ENCODE data around the gene BUB3.
A peak's percentile ranks its signal among the peaks of the same experiment; 100 is the strongest.
"Not testable (repeated sequence)": the region's sequence is repeated elsewhere in the genome, so short reads cannot be mapped to it uniquely, and the experiment has no call there.

The BUB3 gene

DNA sequence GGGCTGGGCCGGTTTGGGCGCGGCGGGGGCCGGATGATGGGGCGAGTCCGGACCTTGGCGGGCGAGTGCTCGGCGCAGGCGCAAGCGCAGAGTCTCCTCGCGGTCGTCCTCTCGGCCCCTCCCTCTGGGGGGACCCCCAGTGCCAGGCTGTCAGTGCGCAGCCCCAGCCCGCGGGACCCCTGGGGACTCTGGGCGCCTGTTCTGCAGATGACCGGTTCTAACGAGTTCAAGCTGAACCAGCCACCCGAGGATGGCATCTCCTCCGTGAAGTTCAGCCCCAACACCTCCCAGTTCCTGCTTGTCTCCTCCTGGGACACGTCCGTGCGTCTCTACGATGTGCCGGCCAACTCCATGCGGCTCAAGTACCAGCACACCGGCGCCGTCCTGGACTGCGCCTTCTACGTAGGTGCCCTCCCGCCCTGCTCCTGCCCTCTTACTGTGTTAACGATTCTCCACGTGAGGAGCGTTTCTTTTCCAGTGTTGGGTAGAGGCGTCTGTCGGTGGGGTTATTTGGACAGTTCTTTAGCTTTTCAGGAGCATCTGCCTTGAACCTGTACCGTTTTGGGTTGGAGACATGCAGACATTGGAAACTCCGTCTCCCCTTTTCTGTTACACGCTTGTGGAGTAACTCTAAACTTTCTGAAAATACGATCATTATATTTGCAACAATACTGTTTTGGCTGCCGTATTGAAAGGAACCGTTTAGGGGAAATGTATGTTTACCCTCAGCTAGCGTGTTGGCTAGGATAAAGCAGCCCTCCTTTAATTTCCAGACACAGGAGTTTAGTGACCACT lies 706 bp downstream of the BUB3 start:
- DNase-seq (ENCODE audit: low spot score in 2 of 2) = peak in 1 of 2 donors; percentile 52
- H3K27ac Mint-ChIP-seq = peak overlapping the region; percentile 96
- ATAC-seq (ENCODE audit: low read depth) = peak; percentile 29
- peaks cover 5% of the 10 kb centered on the region for H3K27me3 Mint-ChIP-seq
- H3K36me3 Mint-ChIP-seq = peaks cover 21% of the 10 kb centered on the region
- peak overlapping the region; percentile 100 for H3K4me3 Mint-ChIP-seq
- H3K9me3 Mint-ChIP-seq = no peaks in the 10 kb centered on the region
- H3K4me1 Mint-ChIP-seq = peaks cover 33% of the 10 kb centered on the region

DNA sequence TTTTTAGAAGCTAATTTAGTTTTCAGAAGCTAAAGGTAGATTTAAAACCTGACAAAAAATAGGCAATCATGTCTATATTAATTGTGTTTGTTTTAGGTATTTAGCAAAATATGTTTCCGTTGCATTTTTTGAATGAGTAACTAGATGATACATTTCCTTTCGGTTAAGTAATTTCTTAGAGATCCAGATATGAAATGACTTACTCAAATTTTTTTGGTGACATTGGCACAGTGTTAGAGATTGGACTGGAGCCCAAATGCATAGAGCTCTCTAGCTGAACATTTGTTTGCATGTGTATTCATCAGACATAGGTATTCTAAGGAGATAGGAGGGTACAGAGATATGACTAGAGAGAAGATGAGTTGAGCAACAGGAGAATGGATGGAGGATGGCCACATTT lies 1.9 kb downstream of the BUB3 start:
- ATAC-seq (ENCODE audit: low read depth) (no peak), DNase-seq (ENCODE audit: low spot score in 2 of 2) (no peak)
- H3K4me3 Mint-ChIP-seq = no peak overlapping the region
- H3K27ac Mint-ChIP-seq = no peak overlapping the region
- peaks cover 35% of the 10 kb centered on the region for H3K4me1 Mint-ChIP-seq
- no peaks in the 10 kb centered on the region for H3K9me3 Mint-ChIP-seq
- H3K36me3 Mint-ChIP-seq = peaks cover 21% of the 10 kb centered on the region
- peaks cover 2% of the 10 kb centered on the region for H3K27me3 Mint-ChIP-seq

DNA sequence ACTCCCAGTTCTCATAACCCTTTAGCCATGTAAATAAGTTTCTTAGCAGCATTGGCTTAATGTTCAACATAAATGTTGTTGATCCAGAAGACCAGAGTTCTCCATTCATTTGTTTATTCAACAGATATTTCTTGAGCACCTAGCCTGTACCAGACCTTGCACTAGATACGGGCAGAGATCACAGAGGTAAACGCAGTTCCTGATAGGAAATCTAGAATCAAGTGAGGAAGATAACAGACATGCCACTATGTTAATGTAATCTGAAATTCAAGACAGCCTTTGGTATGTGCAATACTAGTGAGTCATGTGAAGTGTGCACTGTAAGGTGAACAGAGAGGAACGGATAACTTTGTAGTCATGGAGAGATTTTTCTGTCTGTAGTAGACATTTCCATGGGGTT lies 3.0 kb downstream of the BUB3 start:
- Mint-ChIP-seq H3K36me3 (peaks cover 24% of the 10 kb centered on the region), H3K9me3 (no peaks in the 10 kb centered on the region), H3K4me3 (no peak overlapping the region), H3K4me1 (peaks cover 35% of the 10 kb centered on the region), H3K27ac (no peak overlapping the region), H3K27me3 (peaks cover 2% of the 10 kb centered on the region)
- ATAC-seq (ENCODE audit: low read depth) (no peak), DNase-seq (ENCODE audit: low spot score in 2 of 2) (no peak)

DNA sequence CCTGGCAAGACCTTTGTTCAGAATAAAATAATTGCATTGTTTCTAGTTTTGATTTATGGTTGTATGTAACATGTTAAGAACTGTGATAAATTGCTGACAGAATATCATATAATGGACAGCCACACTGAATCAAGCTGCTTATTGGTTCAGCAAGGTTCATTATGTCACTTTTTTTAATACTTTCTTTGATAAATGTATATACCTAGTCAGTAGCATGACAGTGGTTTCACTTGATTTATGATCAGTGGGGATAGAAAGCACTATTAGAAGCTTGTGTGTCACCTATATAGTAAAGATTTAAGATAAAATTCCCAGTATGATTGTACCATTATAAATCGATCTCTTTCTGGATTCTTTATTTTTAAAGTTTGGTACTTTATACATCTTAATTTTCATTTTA lies 4.5 kb downstream of the BUB3 start:
- Mint-ChIP-seq H3K4me1 (peaks cover 31% of the 10 kb centered on the region), H3K4me3 (no peak overlapping the region), H3K36me3 (peaks cover 31% of the 10 kb centered on the region), H3K9me3 (no peaks in the 10 kb centered on the region), H3K27me3 (no peaks in the 10 kb centered on the region), H3K27ac (no peak overlapping the region)
- ATAC-seq (ENCODE audit: low read depth) (no peak), DNase-seq (ENCODE audit: low spot score in 2 of 2) (no peak)

DNA sequence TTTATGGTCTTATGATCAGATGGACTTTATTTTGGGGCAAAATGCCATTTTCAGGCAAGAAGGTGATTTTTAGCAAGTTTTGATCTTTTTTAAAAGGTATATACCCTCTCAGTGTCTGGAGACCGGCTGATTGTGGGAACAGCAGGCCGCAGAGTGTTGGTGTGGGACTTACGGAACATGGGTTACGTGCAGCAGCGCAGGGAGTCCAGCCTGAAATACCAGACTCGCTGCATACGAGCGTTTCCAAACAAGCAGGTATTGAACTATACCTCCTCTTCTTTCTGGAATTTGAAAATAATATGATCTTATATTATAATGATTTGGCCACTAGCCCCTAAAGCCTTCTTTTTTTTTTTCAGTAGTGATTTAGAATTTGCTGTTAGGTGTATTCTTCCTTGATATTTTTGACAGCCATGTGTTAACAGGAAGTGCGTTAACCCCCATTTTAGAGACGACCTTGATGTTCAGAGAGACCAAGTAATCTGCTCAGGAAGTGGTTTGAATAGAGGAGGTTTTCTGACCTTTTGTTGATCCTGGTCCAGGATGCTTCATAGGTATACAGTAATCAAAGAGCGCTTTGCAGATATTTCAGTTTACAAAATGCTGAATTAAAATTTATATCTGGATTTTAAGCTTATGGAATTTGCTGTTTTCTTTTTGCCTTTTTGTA lies 6.2 kb downstream of the BUB3 start:
- DNase-seq (ENCODE audit: low spot score in 2 of 2) (no peak), ATAC-seq (ENCODE audit: low read depth) (no peak)
- H3K27me3 Mint-ChIP-seq = no peaks in the 10 kb centered on the region
- H3K9me3 Mint-ChIP-seq = no peaks in the 10 kb centered on the region
- peaks cover 33% of the 10 kb centered on the region for H3K36me3 Mint-ChIP-seq
- no peak overlapping the region for H3K4me3 Mint-ChIP-seq
- peaks cover 26% of the 10 kb centered on the region for H3K4me1 Mint-ChIP-seq
- H3K27ac Mint-ChIP-seq = peak overlapping the region; percentile 20

DNA sequence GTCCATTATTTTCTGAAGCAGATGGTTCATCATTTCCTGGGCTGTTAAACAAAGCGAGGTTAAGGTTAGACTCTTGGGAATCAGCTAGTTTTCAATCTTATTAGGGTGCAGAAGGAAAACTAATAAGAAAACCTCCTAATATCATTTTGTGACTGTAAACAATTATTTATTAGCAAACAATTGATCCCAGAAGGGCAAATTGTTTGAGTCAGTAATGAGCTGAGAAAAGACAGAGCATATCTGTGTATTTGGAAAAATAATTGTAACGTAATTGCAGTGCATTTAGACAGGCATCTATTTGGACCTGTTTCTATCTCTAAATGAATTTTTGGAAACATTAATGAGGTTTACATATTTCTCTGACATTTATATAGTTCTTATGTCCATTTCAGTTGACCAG lies 10.1 kb downstream of the BUB3 start:
- no peak overlapping the region for H3K4me3 Mint-ChIP-seq
- peaks cover 26% of the 10 kb centered on the region for H3K36me3 Mint-ChIP-seq
- H3K4me1 Mint-ChIP-seq = peaks cover 10% of the 10 kb centered on the region
- no peaks in the 10 kb centered on the region for H3K27me3 Mint-ChIP-seq
- H3K9me3 Mint-ChIP-seq = no peaks in the 10 kb centered on the region
- no peak for ATAC-seq (ENCODE audit: low read depth)
- no peak overlapping the region for H3K27ac Mint-ChIP-seq
- no peak for DNase-seq (ENCODE audit: low spot score in 2 of 2)

DNA sequence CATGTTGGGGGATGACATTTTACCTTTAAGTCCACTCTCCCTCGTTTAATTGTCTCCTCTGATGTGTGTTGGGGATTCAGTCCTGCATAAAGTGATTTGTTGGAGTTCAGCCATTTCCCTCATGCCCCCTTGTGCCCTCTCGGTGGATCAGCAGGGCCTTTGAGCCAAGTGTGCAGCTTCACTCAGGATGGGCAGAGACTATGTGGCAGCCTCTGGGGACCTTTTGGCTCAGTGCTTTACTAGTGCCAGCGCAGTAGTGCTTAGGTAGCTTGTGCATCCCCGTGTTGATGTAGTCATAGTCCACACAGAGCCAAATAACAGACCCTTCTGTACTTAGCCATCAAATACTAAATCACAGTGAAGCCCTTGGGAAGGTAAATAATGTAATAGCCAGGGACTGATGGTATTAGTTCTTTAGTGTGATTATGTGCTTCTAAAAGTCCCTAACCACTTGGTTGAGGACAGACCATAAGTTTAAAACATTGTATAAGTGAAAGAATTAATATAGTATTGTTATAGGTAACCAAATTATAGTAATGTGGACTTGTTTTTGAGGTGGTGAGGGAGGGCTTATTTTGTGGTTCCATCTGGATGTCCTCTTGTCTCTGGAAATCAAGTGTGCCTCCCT lies 11.4 kb downstream of the BUB3 start:
- H3K27me3 Mint-ChIP-seq = no peaks in the 10 kb centered on the region
- no peak overlapping the region for H3K4me3 Mint-ChIP-seq
- DNase-seq (ENCODE audit: low spot score in 2 of 2) (no peak), ATAC-seq (ENCODE audit: low read depth) (no peak)
- H3K36me3 Mint-ChIP-seq = peaks cover 29% of the 10 kb centered on the region
- no peaks in the 10 kb centered on the region for H3K9me3 Mint-ChIP-seq
- H3K27ac Mint-ChIP-seq = peak overlapping the region; percentile 5
- peaks cover 8% of the 10 kb centered on the region for H3K4me1 Mint-ChIP-seq

DNA sequence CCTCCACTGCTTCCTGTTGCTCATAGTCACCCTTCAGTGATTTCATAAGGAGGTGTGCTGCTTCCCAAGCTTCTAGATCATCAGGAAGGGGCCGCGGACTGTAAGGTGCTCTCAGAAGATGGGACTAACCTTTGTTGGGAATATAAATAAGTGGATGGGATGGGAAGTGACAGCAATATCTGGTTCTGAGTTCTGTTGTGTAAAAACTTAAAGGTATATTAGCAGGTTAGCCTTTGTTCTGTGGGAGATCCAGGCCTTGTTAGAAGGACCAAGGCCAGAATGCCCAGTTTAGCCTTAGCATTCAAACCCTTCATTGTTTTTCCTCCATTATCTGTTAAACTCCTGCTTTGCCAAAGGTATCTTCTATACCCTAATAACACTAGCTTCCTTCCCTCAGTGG lies 12.4 kb downstream of the BUB3 start:
- DNase-seq (ENCODE audit: low spot score in 2 of 2) (no peak), ATAC-seq (ENCODE audit: low read depth) (no peak)
- H3K27ac Mint-ChIP-seq = no peak overlapping the region
- peaks cover 7% of the 10 kb centered on the region for H3K4me1 Mint-ChIP-seq
- no peaks in the 10 kb centered on the region for H3K9me3 Mint-ChIP-seq
- peaks cover 30% of the 10 kb centered on the region for H3K36me3 Mint-ChIP-seq
- H3K4me3 Mint-ChIP-seq = no peak overlapping the region
- H3K27me3 Mint-ChIP-seq = no peaks in the 10 kb centered on the region

DNA sequence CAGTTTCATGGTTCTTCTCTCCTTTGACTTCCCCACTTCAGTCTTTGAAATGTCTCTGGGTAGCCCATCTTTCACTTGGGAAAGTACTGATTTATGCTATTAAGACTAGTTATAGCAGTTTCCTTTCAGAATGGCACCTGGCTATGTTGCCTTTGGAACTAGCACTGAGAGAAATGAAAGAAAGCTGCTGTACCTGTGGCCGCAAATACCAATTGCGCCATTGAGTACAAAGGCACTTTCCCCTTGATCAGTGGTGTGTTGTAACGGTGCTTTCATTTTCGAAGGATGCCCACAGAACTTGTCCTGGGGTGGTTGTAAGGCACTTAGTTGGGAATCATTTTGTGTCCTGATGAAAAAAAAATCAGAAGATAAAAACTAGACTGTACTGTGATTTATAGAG lies 16.8 kb downstream of the BUB3 start:
- no peak overlapping the region for H3K27ac Mint-ChIP-seq
- H3K36me3 Mint-ChIP-seq = peaks cover 37% of the 10 kb centered on the region
- no peak overlapping the region for H3K4me3 Mint-ChIP-seq
- H3K4me1 Mint-ChIP-seq = peaks cover 10% of the 10 kb centered on the region
- H3K27me3 Mint-ChIP-seq = no peaks in the 10 kb centered on the region
- H3K9me3 Mint-ChIP-seq = no peaks in the 10 kb centered on the region
- no peak for DNase-seq (ENCODE audit: low spot score in 2 of 2)
- no peak for ATAC-seq (ENCODE audit: low read depth)

DNA sequence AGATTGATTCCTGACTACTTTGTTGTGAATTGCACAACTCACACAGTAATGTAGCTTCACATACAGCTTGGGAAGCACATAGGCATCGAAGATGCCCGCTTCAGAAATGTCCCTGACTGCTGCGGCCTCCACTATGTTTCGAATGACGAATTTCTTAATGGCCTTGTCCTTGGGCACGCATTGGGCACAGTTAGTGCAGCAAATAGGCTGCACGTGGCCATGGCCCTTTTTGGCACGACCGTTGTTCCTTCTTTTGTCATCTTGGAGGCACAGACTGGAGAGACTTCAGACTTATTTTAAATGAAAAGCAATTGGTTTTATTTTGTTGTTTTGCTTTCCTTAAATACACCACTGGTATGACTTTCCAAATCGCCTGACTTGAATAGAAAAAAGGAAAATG lies 17.4 kb downstream of the BUB3 start:
- ATAC-seq (ENCODE audit: low read depth); H3K27me3 Mint-ChIP-seq; H3K9me3 Mint-ChIP-seq; H3K4me3 Mint-ChIP-seq; H3K4me1 Mint-ChIP-seq; DNase-seq (ENCODE audit: low spot score in 2 of 2); H3K27ac Mint-ChIP-seq: not testable (repeated sequence)
- H3K36me3 Mint-ChIP-seq = peaks cover 39% of the 10 kb centered on the region

DNA sequence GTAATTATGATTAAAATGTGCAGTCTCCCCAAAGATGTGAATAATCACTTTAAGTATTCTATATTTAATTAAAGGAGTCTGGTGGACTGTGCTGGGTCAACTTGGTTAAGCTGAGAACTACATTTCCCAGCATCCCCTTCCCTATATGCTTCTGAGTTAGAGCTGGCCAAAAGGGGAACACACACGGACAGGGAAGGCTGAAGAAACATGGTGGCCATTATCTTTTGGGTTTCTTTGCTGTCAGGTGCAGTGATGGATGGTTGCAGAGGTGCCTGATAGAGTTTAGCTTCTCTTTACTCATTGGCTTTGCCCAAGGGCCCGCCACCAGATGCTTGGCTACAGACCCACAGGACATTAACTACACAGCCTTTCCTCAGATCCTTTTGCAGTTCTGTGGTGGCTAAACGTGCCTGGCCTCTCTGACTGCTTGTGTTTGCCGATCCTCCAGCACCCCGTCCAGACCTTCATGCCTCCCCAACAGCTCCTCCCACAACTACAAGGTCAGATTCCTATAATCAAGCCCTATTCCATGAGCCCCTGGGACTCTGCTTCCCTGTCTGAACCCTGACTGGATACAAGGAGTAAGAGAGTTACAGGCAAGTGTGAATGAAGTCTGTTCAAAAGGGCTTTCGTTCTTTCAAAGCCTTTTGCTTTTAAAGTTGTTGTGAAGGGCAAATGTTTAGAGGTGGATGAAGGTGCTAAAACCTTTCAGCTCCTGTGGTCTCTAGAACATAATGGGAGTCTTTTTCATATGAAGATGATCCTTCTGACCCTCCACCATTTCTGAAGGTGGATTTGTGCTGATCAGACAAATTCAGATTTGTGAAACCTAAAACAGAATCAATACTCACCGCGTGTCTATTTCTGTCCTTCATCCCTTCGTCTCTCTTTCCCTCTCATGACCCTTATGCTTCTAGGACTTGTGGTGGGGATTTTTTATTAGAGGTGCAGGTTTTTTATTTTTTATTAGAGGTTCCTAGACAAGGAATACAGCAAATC lies 21.5 kb downstream of the BUB3 start:
- Mint-ChIP-seq H3K27me3 (no peaks in the 10 kb centered on the region), H3K36me3 (peaks cover 48% of the 10 kb centered on the region), H3K27ac (no peak overlapping the region), H3K4me1 (peaks cover 5% of the 10 kb centered on the region), H3K4me3 (no peak overlapping the region), H3K9me3 (peaks cover 2% of the 10 kb centered on the region)
- ATAC-seq (ENCODE audit: low read depth) (no peak), DNase-seq (ENCODE audit: low spot score in 2 of 2) (no peak)

DNA sequence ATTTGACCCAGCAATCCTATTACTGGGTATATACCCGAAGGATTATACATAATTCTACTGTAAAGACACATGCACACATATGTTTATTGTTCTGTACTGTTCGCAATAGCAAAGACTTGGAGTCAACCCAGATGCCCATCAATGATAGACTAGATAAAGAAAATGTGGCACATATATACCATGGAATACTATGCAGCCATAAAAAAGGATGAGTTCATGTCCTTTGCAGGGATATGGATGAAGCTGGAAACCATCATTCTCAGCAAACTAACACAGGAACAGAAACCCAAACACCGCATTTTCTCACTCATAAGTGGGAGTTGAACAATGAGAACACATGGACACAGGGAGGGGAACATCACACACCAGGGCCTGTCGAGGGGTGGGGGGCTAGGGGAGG lies 24.2 kb downstream of the BUB3 start:
- not testable (repeated sequence) for DNase-seq (ENCODE audit: low spot score in 2 of 2); H3K27ac Mint-ChIP-seq; H3K9me3 Mint-ChIP-seq; H3K4me1 Mint-ChIP-seq; H3K27me3 Mint-ChIP-seq; ATAC-seq (ENCODE audit: low read depth); H3K4me3 Mint-ChIP-seq
- H3K36me3 Mint-ChIP-seq = peaks cover 44% of the 10 kb centered on the region

DNA sequence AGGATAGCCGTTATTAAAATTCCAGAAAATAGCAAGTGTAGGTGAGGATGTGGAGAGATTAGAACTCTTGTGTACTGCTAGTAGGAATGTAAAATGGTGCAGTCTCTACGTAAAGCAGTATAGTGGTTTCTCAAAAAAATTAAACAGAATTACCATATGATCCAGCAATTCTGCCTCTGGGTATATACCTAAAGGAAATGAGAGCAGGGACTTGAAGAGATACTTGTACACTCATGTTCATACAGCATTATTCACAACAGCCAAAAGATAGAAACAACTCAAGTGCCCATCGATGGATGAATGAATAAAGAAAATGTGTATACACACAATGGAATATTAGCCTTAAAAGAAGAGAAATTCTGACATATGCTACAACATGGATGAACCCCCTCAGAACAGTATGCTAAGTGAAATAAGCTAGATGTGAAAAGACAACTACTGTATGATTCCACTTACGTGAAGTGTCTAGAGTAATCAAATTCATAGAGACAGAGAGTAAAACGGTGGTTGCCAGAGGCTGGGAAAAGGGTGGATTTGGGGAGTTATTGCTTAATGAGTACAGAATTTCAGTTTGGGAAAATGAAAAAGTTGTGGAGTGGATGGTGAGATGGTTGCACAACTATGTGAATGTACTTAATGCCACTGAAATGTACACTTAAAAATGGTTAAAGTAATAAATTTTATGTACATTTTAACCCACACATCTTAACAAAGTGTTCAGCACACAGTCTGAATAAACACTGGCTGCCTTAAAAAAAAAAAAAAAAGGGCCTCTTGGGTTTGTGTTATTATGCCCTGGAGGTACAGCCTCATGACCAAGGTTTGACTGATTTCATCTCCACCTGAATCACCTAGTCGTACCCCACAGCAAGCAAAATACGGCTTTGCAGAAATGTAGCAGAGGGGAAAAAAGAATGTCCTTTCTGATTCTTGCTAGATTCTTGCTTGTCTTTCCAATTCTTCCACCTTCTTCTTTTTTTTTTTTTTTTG lies 26.2 kb downstream of the BUB3 start:
- ATAC-seq (ENCODE audit: low read depth) (no peak), DNase-seq (ENCODE audit: low spot score in 2 of 2) (no peak)
- no peaks in the 10 kb centered on the region for H3K27me3 Mint-ChIP-seq
- H3K36me3 Mint-ChIP-seq = peaks cover 44% of the 10 kb centered on the region
- H3K27ac Mint-ChIP-seq = peak overlapping the region; percentile 15
- peaks cover 14% of the 10 kb centered on the region for H3K9me3 Mint-ChIP-seq
- no peak overlapping the region for H3K4me3 Mint-ChIP-seq
- no peaks in the 10 kb centered on the region for H3K4me1 Mint-ChIP-seq
